Neural progenitor cell (in vitro differentiated cells): Measurements from ENCODE around the gene CSK.
A peak's percentile ranks its signal among the peaks of the same experiment; 100 is the strongest.

ENCODE experiments used
- EZH2 ChIP-seq: fragments of 200-600 bp; sonication (generic); IDR thresholded peaks from 2 replicates; pipeline ENCODE4 v1.6.1; 2017; ENCODE audit warnings: antibody characterized with exemption, mild to moderate bottlenecking, moderate library complexity
- EZH2phosphoT487 ChIP-seq: fragments of 200-600 bp; sonication (generic); IDR thresholded peaks from 2 replicates; pipeline ENCODE4 v1.6.1; 2017; ENCODE audit warnings: antibody characterized with exemption
- TF ChIP-seq, protein P1 (sequence below): fragments of 200-600 bp; sonication (generic); IDR thresholded peaks from 2 replicates; pipeline ENCODE4 v1.5.1; 2017; ENCODE audit warnings: antibody characterized with exemption, mild to moderate bottlenecking

DNA sequence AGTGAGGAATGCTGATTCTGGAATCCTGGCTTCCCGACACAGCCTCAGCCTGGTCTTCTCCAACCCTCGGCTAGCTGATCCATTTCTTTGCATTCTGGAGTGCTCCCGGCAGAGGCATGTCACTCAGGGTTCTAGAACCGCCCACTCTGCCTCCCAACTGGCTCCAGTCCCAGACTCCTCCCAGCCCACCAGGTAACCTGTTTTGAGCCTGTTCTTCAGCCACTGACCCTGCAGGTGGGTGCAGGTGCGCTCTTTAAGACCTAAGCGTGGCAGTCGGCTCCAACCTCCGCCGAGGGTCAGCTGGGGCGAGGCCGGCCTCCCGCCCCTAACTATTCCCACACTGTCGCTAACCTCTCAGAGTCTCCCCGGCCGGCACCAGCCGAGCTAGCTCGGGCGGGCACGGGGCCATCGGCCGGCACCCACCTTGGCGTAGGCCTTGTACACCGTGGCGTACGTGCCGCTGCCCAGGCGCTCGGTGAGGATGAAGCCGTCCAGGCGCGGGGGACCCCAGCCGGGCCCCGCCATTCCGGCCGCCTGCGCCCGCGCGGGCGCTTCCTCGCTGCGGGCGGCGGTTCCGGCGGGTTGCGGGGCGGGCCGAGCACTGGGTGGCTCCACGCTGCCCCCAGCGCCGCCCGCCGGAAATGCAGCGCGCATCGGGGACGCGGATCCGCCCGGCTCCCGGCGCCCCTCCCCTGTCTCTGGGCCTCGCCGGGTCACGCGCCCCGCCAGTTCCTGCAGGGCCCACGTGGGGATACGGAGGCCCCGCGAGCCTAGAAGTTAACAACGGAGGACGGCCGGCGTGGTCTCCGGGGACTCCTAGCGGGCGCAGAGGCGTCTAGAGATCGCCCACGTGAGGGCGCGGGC, 60.9 kb downstream of the CSK start, which contains the start of gene ULK3:
- TF ChIP-seq, protein P1, sequence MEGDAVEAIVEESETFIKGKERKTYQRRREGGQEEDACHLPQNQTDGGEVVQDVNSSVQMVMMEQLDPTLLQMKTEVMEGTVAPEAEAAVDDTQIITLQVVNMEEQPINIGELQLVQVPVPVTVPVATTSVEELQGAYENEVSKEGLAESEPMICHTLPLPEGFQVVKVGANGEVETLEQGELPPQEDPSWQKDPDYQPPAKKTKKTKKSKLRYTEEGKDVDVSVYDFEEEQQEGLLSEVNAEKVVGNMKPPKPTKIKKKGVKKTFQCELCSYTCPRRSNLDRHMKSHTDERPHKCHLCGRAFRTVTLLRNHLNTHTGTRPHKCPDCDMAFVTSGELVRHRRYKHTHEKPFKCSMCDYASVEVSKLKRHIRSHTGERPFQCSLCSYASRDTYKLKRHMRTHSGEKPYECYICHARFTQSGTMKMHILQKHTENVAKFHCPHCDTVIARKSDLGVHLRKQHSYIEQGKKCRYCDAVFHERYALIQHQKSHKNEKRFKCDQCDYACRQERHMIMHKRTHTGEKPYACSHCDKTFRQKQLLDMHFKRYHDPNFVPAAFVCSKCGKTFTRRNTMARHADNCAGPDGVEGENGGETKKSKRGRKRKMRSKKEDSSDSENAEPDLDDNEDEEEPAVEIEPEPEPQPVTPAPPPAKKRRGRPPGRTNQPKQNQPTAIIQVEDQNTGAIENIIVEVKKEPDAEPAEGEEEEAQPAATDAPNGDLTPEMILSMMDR: peak; percentile 57
- TF ChIP-seq EZH2phosphoT487 (no peak), EZH2 (no peak)
